SU-DHL-6 (cell line): ENCODE measurements around the gene ANXA3.

Source experiments
- H2AFZ ChIP-seq: fragments of 200-600 bp; sonication (generic); 2 replicates; pipeline ENCODE4 v1.6.1; 2014; ENCODE audit warnings: low read depth, mild to moderate bottlenecking, moderate library complexity, mixed read lengths, antibody characterized with exemption, low read length; ENCODE audit not compliant: severe bottlenecking
- H3F3A ChIP-seq: fragments of 200-600 bp; shearing (Covaris generic); 2 replicates; pipeline ENCODE4 v1.6.0; 2016; ENCODE audit warnings: antibody characterized with exemption, mild to moderate bottlenecking; ENCODE audit not compliant: insufficient read depth
- H3K27ac ChIP-seq: fragments of 200-600 bp; sonication (generic); 2 replicates; pipeline ENCODE4 v1.5.1; 2016; ENCODE audit warnings: low read depth, mild to moderate bottlenecking, low read length, moderate library complexity, mixed read lengths
- H3K27me3 ChIP-seq: fragments of 200-600 bp; sonication (generic), shearing (Covaris generic); 2 replicates; pipeline ENCODE4 v1.6.0; 2014; ENCODE audit warnings: mild to moderate bottlenecking, low read length
- H3K36me3 ChIP-seq: fragments of 200-600 bp; sonication (generic); 2 replicates; pipeline ENCODE4 v1.6.1; 2014; ENCODE audit warnings: mild to moderate bottlenecking, low read length, mixed read lengths
- H3K4me2 ChIP-seq: fragments of 300-600, 200-600 bp; shearing (Covaris generic), sonication (generic); 2 replicates; pipeline ENCODE4 v1.6.0; 2014; ENCODE audit warnings: low read length, low read depth, mild to moderate bottlenecking; ENCODE audit not compliant: poor library complexity, severe bottlenecking
- H3K4me3 ChIP-seq: fragments of 200-600 bp; sonication (generic); 2 replicates; pipeline ENCODE4 v1.5.1; 2014; ENCODE audit warnings: antibody characterized with exemption, low read length, mild to moderate bottlenecking, mixed read lengths; ENCODE audit not compliant: insufficient read depth, poor library complexity, severe bottlenecking
- H3K79me2 ChIP-seq: fragments of 200-600 bp; sonication (generic); 2 replicates; pipeline ENCODE4 v1.6.1; 2014; ENCODE audit warnings: mild to moderate bottlenecking, low read length, moderate library complexity; ENCODE audit not compliant: insufficient read depth
- H3K9ac ChIP-seq: fragments of 200-600 bp; sonication (generic); 2 replicates; pipeline ENCODE4 v1.7.0; 2014; ENCODE audit warnings: mild to moderate bottlenecking, low read length
- H3K9me2 ChIP-seq: fragments of 200-600 bp; sonication (generic); replicated peaks from 2 replicates; pipeline ENCODE4 v1.6.1; 2014; ENCODE audit warnings: low read length; ENCODE audit not compliant: insufficient read depth
- H3K9me3 ChIP-seq: fragments of 200-600 bp; sonication (generic); 2 replicates; pipeline ENCODE4 v1.6.1; 2014; ENCODE audit warnings: low read length, mixed read lengths; ENCODE audit not compliant: insufficient read depth
- H4K20me1 ChIP-seq: fragments of 200-600 bp; sonication (generic); 2 replicates; pipeline ENCODE4 v1.6.1; 2014; ENCODE audit warnings: low read depth, mild to moderate bottlenecking, antibody characterized with exemption, low read length, moderate library complexity, mixed read lengths
- CTCF ChIP-seq: fragments of 200-600 bp; sonication (generic); IDR thresholded peaks from one replicate; pipeline ENCODE4 v1.5.1; 2017; ENCODE audit warnings: antibody characterized with exemption, mild to moderate bottlenecking, low read length, moderate library complexity; ENCODE audit not compliant: insufficient read depth, poor library complexity, severe bottlenecking
- EZH2phosphoT487 ChIP-seq: fragments of 200-600 bp; sonication (generic), shearing (Covaris generic); conservative IDR thresholded peaks from 2 replicates; pipeline ENCODE4 v1.6.1; 2018; ENCODE audit warnings: mild to moderate bottlenecking, antibody characterized with exemption, low read length, moderate library complexity, mixed read lengths

ANXA3 gene

GRCh38 chr4:78648640-78649363 lies 97.2 kb downstream of the ANXA3 start:
- Histone ChIP-seq H3K4me2 (no peak overlapping the region), H3F3A (no peaks in the 10 kb centered on the region), H3K4me3 (no peak overlapping the region)

GRCh38 chr4:78650106-78651024 lies 98.8 kb downstream of the ANXA3 start:
- H3K4me2 ChIP-seq: no peak overlapping the region
- no peaks in the 10 kb centered on the region for H3K9me2 ChIP-seq
- no peaks in the 10 kb centered on the region for H3K27me3 ChIP-seq
- H3K27ac ChIP-seq: no peak overlapping the region
- H3K9ac ChIP-seq: no peak overlapping the region
- H3K79me2 ChIP-seq: no peaks in the 10 kb centered on the region
- TF ChIP-seq CTCF: no peak
- no peak for TF ChIP-seq EZH2phosphoT487
- no peak overlapping the region for H3K4me3 ChIP-seq
- no peaks in the 10 kb centered on the region for H4K20me1 ChIP-seq
- no peaks in the 10 kb centered on the region for H3K9me3 ChIP-seq
- H3F3A ChIP-seq: no peaks in the 10 kb centered on the region
- no peaks in the 10 kb centered on the region for H3K36me3 ChIP-seq
- no peak overlapping the region for H2AFZ ChIP-seq

More at GRCh38 chr4:78648640-78649363, 97.2 kb downstream of the ANXA3 start:
- Histone ChIP-seq H3K27me3 (no peaks in the 10 kb centered on the region), H3K79me2 (no peaks in the 10 kb centered on the region), H2AFZ (no peak overlapping the region), H3K9me3 (no peaks in the 10 kb centered on the region), H3K36me3 (no peaks in the 10 kb centered on the region), H3K9ac (no peak overlapping the region), H4K20me1 (no peaks in the 10 kb centered on the region), H3K9me2 (no peaks in the 10 kb centered on the region), H3K27ac (no peak overlapping the region)
- TF ChIP-seq CTCF: no peak
- TF ChIP-seq EZH2phosphoT487: no peak

- no peaks in the 10 kb centered on the region for H3K9me3 ChIP-seq
- no peaks in the 10 kb centered on the region for H3K9me2 ChIP-seq
- TF ChIP-seq EZH2phosphoT487 (no peak), CTCF (no peak)
- H4K20me1 ChIP-seq: no peaks in the 10 kb centered on the region
- H3K79me2 ChIP-seq: no peaks in the 10 kb centered on the region
- no peaks in the 10 kb centered on the region for H3K27me3 ChIP-seq
- H3K9ac ChIP-seq: no peak overlapping the region
- no peak overlapping the region for H3K4me2 ChIP-seq
- H3K4me3 ChIP-seq: no peak overlapping the region
- H2AFZ ChIP-seq: no peak overlapping the region
- no peak overlapping the region for H3K27ac ChIP-seq
- no peaks in the 10 kb centered on the region for H3F3A ChIP-seq
- no peaks in the 10 kb centered on the region for H3K36me3 ChIP-seq
These were observed 99.8 kb downstream of the ANXA3 start for GRCh38 chr4:78651250-78651860.
